CD14-positive monocyte (primary cell): ENCODE data around the gene SFXN4. TPM values are rescaled to one million over a fixed set of nuclear protein-coding genes. Genes with fewer than 3 reads are reported as not detected.

Experiments used
- DNase-seq, 3 donors: peaks; one replicate each; pipeline ENCODE4 v3.0.0-alpha.2; 2011 to 2022
- H2AFZ ChIP-seq: 2 replicates; pipeline ENCODE4 v1.6.0; 2012; ENCODE audit warnings: mild to moderate bottlenecking, low read depth, low read length, inconsistent platforms; ENCODE audit not compliant: insufficient read depth, poor library complexity, severe bottlenecking
- H3K27ac ChIP-seq, 2 donors: 1 replicate in 1 of 2; 2 replicates in 1 of 2; pipeline ENCODE4 v1.5.1; 2012 to 2013; ENCODE audit warnings: low read length in 2 of 2, control low read depth in 1 of 2, inconsistent platforms in 1 of 2, low read depth in 1 of 2, mild to moderate bottlenecking in 1 of 2
- H3K27me3 ChIP-seq, 2 donors: one replicate each; pipeline versions ENCODE4 v1.6.0 to v1.6.1; 2011 to 2013; ENCODE audit warnings: low read length in 2 of 2; ENCODE audit not compliant: control insufficient read depth in 2 of 2, insufficient read depth in 2 of 2
- H3K36me3 ChIP-seq, 2 donors: replicated peaks in 1 of 2; 1 replicate in 1 of 2; 2 replicates in 1 of 2; pipeline versions ENCODE4 v1.5.1 to v1.6.1; 2012 to 2013; ENCODE audit warnings: low read length in 2 of 2, control low read depth in 1 of 2, inconsistent platforms in 1 of 2, mild to moderate bottlenecking in 1 of 2; ENCODE audit not compliant: insufficient read depth in 2 of 2, control insufficient read depth in 1 of 2
- H3K4me1 ChIP-seq, 2 donors: 1 replicate in 1 of 2; 2 replicates in 1 of 2; pipeline versions ENCODE4 v1.5.1 to v1.6.1; 2012 to 2013; ENCODE audit warnings: low read length in 2 of 2, control low read depth in 1 of 2, inconsistent platforms in 1 of 2, mild to moderate bottlenecking in 1 of 2, moderate library complexity in 1 of 2; ENCODE audit not compliant: insufficient read depth in 2 of 2, control insufficient read depth in 1 of 2
- H3K4me2 ChIP-seq: replicated peaks from 2 replicates; pipeline ENCODE3; 2012; ENCODE audit warnings: low read length, moderate library complexity, mild to moderate bottlenecking; ENCODE audit not compliant: poor library complexity, severe bottlenecking; ENCODE audit errors: extremely low read depth
- H3K4me3 ChIP-seq, 3 experiments: fragments of 200-600 bp in 1 of 3; sonication (generic) in 1 of 3; replicated peaks in 1 of 3; 1 replicate in 2 of 3; 2 replicates in 1 of 3; pipeline ENCODE4 v1.5.1; 2011 to 2013; ENCODE audit warnings: low read length in 3 of 3, mild to moderate bottlenecking in 3 of 3, control low read depth in 2 of 3, low read depth in 2 of 3, inconsistent platforms in 1 of 3, moderate library complexity in 1 of 3
- H3K79me2 ChIP-seq: 2 replicates; pipeline ENCODE4 v1.6.0; 2012; ENCODE audit warnings: mild to moderate bottlenecking, control low read depth, inconsistent platforms, low read length, moderate library complexity; ENCODE audit not compliant: insufficient read depth
- H3K9ac ChIP-seq: 2 replicates; pipeline ENCODE4 v1.6.0; 2017; ENCODE audit warnings: low read length, mild to moderate bottlenecking; ENCODE audit not compliant: insufficient read depth, poor library complexity, severe bottlenecking
- H3K9me3 ChIP-seq, 2 donors: replicated peaks in 1 of 2; 1 replicate in 1 of 2; 2 replicates in 1 of 2; pipeline versions ENCODE4 v1.5.1 to v1.6.1; 2012 to 2013; ENCODE audit warnings: low read length in 2 of 2, control low read depth in 1 of 2; ENCODE audit not compliant: control insufficient read depth in 1 of 2, insufficient read depth in 1 of 2
- H4K20me1 ChIP-seq: 2 replicates; pipeline ENCODE4 v1.6.0; 2012; ENCODE audit warnings: mild to moderate bottlenecking, low read length, control low read depth, moderate library complexity; ENCODE audit not compliant: insufficient read depth
- H3K27ac Mint-ChIP-seq, 7 donors: one replicate each; pipeline ENCODE4 v1.8.0; 2020; ENCODE audit warnings: mild to moderate bottlenecking in 7 of 7, mixed read lengths in 7 of 7, moderate library complexity in 6 of 7, inconsistent platforms in 2 of 7
- H3K27me3 Mint-ChIP-seq, 3 donors: one replicate each; pipeline ENCODE4 v1.8.0; 2021 to 2022; ENCODE audit warnings: low read depth in 3 of 3, mild to moderate bottlenecking in 3 of 3, mixed read lengths in 3 of 3, moderate library complexity in 3 of 3, inconsistent platforms in 1 of 3
- H3K36me3 Mint-ChIP-seq, 2 donors: one replicate each; pipeline ENCODE4 v1.8.0; 2020; ENCODE audit warnings: mixed read lengths in 2 of 2, inconsistent platforms in 1 of 2, mild to moderate bottlenecking in 1 of 2
- H3K4me1 Mint-ChIP-seq: one replicate; pipeline ENCODE4 v1.8.0; 2020; ENCODE audit warnings: mild to moderate bottlenecking, mixed read lengths
- H3K4me3 Mint-ChIP-seq, 2 donors: one replicate each; pipeline ENCODE4 v1.8.0; 2020; ENCODE audit warnings: mild to moderate bottlenecking in 2 of 2, mixed read lengths in 2 of 2, moderate library complexity in 1 of 2
- H3K9me3 Mint-ChIP-seq, 7 donors: one replicate each; pipeline ENCODE4 v1.8.0; 2020 to 2022; ENCODE audit warnings: mixed read lengths in 7 of 7, mild to moderate bottlenecking in 6 of 7, moderate library complexity in 6 of 7, inconsistent platforms in 2 of 7
- CTCF ChIP-seq: fragments of 200-600 bp; IDR thresholded peaks from one replicate; pipeline ENCODE4 v1.8.0; 2022; ENCODE audit warnings: antibody characterized with exemption, mild to moderate bottlenecking
- WGBS: methylation state at CpG from one replicate; pipeline ENCODE4 v1.1.5; 2013; ENCODE audit warnings: missing lambda C conversion rate; ENCODE audit not compliant: insufficient coverage; 5-methylcytosine and 5-hydroxymethylcytosine counted together
- intact Hi-C, 2 donors: fragments of 100-400 bp; cut with micrococcal nuclease; formaldehyde crosslinking; loops; one replicate each; pipeline versions ENCODE4 v1.15.0 to v1.15.1; 2023
- polyA plus RNA-seq, 3 donors: library from polyadenylated mRNA; depleted of rRNA in 1 of 3; unstranded in 2 of 3; stranded (reverse) in 1 of 3; fragments of 300-500 nt in 2 of 3; fragments of >200 nt in 1 of 3; fragmentation: Illumina TruSeq in 2 of 3; gene quantifications; 1 replicate in 2 of 3; 2 replicates in 1 of 3; pipeline ENCODE4 v1.2.3, GENCODE V29; 2012 to 2021

SFXN4 gene
- polyA plus RNA-seq, 3 donors, result 8.3 to 20.4 (median 18.3) TPM

GRCh38 chr10:119125942-119126341, 39.6 kb downstream of the SFXN4 start:
- no peak for DNase-seq
- peaks cover 25% of the 10 kb centered on the region for H3K4me1 Mint-ChIP-seq
- WGBS, result 100% methylated on average over 1 of the region's 2 CpGs
- H3K9me3 Mint-ChIP-seq, result peaks cover 0 to 10% (median 5%) of the 10 kb centered on the region in 7 donors
- no peak overlapping the region for H3K4me3 Mint-ChIP-seq
- Histone ChIP-seq H3K9me3 (peaks cover 0 to 3% of the 10 kb centered on the region in 2 donors), H3K79me2 (peaks cover 81% of the 10 kb centered on the region), H2AFZ (no peak overlapping the region), H3K27me3 (no peaks in the 10 kb centered on the region), H3K4me2 (no peak overlapping the region), H3K9ac (no peak overlapping the region), H4K20me1 (peaks cover 9% of the 10 kb centered on the region), H3K36me3 (peaks cover 74 to 88% of the 10 kb centered on the region in 2 donors), H3K4me1 (peaks cover 24 to 25% of the 10 kb centered on the region in 2 donors), H3K4me3 (no peak overlapping the region), H3K27ac (no peak overlapping the region)
- no peak overlapping the region for H3K27ac Mint-ChIP-seq
- no peak for TF ChIP-seq CTCF
- H3K27me3 Mint-ChIP-seq, result peaks cover 0 to 2% (median 0%) of the 10 kb centered on the region in 3 donors
- peaks cover 65 to 99% of the 10 kb centered on the region in 2 donors for H3K36me3 Mint-ChIP-seq
- intact Hi-C loops, result no loop called here

GRCh38 chr10:119120875-119121274, 44.6 kb downstream of the SFXN4 start:
- H3K27ac Mint-ChIP-seq, result peak overlapping the region in 4 of 7 donors; percentile 6 to 66 (median 60)
- H3K9ac ChIP-seq, result no peak overlapping the region
- peaks cover 51 to 98% of the 10 kb centered on the region in 2 donors for H3K36me3 Mint-ChIP-seq
- DNase-seq, result no peak
- H3K79me2 ChIP-seq, result peaks cover 89% of the 10 kb centered on the region
- H3K4me1 ChIP-seq, result peaks cover 8 to 12% of the 10 kb centered on the region in 2 donors
- peaks cover 70 to 98% of the 10 kb centered on the region in 2 donors for H3K36me3 ChIP-seq
- H4K20me1 ChIP-seq, result peaks cover 21% of the 10 kb centered on the region
- H3K4me3 Mint-ChIP-seq, result no peak overlapping the region
- H3K9me3 Mint-ChIP-seq, result peaks cover 0 to 3% (median 0%) of the 10 kb centered on the region in 7 donors
- WGBS, result 100% methylated on average over 1 of the region's 2 CpGs
- no peak overlapping the region for H3K4me2 ChIP-seq
- peaks cover 0 to 3% (median 0%) of the 10 kb centered on the region in 3 donors for H3K27me3 Mint-ChIP-seq
- TF ChIP-seq CTCF, result no peak
- intact Hi-C loops, result no loop called here
- H3K4me1 Mint-ChIP-seq, result peaks cover 11% of the 10 kb centered on the region
- H2AFZ ChIP-seq, result no peak overlapping the region
- H3K27me3 ChIP-seq, result no peaks in the 10 kb centered on the region
- no peaks in the 10 kb centered on the region for H3K9me3 ChIP-seq
- H3K4me3 ChIP-seq, result no peak overlapping the region
- peak overlapping the region in 1 of 2 donors; percentile 67 for H3K27ac ChIP-seq
